ENCODE measurements around the gene MYOM3. TPM values are rescaled to one million over a fixed set of nuclear protein-coding genes. Genes with fewer than 3 reads are reported as not detected.
A peak's percentile ranks its signal among the peaks of the same experiment; 100 is the strongest.

MYOM3 gene
- total RNA-seq (2021) (not detected in 2 replicates), Bru-seq, nascent RNA (percentile 2 among the genes with signal in this experiment), BruChase-seq, experiment 1, labeled RNA remaining after a 2-hour chase (not detected), BruChase-seq, experiment 2, labeled RNA remaining after a 6-hour chase (not detected)
- long read RNA-seq = 0 reads

GRCh38 chr1:24111996-24112779, at the start of gene MYOM3:
TSS of gene MYOM3 (minus strand) at chr1:24112135. CDS start at chr1:24108636, 3,499 bp downstream.
- Histone ChIP-seq H3K9me3 (ENCODE audit: low read depth, low read length, poor library complexity, severe bottlenecking) (no peaks in the 10 kb centered on the region), H3K4me3 (ENCODE audit: low read depth, low read length, poor library complexity, severe bottlenecking) (peak within 1 kb of the TSS; percentile 9), H3K27me3 (replicated peaks; ENCODE audit: insufficient read depth, low read depth, low read length, poor library complexity) (no peaks in the 10 kb centered on the region), H3K27ac (ENCODE audit: low read depth, low read length, poor library complexity, severe bottlenecking) (no peak within 1 kb of the TSS), H3K36me3 (ENCODE audit: insufficient read depth, low read length, poor library complexity, severe bottlenecking) (no peaks in the 10 kb centered on the region), H3K4me1 (ENCODE audit: insufficient read depth, low read length, poor library complexity, severe bottlenecking) (no peaks in the 10 kb centered on the region)
- BruUV-seq (replicated peaks) = no TSS peak
- DNase-seq (ENCODE audit: low spot score) = peak; percentile 58
- intact Hi-C loops (cut with micrococcal nuclease; ENCODE audit: unreplicated experiment) = loop anchor here (2.0 kb wide), 1 partner anchor 41 kb away; no protein-coding TSS in a partner anchor
- CTCF ChIA-PET = interaction anchor here (0.7 kb wide), 1 partner anchor 41 kb away, joined by 3 read pairs; no protein-coding TSS in a partner anchor
- POLR2A ChIA-PET (ENCODE audit: low non-redundant PET) = no interaction called here
- TF ChIP-seq EZH2 (IDR thresholded peaks at IDR 0.05; ENCODE audit: borderline replicate concordance, low read depth, low read length, poor library complexity, severe bottlenecking) (no peak), CTCF (conservative IDR thresholded peaks at IDR 0.05; ENCODE audit: low read depth, low read length) (peak; percentile 61)

- intact Hi-C loops (cut with micrococcal nuclease; ENCODE audit: unreplicated experiment) = no loop called here
These were observed 49.3 kb upstream of the MYOM3 start for GRCh38 chr1:24161270-24161669.

GRCh38 chr1:24159366-24159765, 47.4 kb upstream of the MYOM3 start:
- Histone ChIP-seq H3K9me3 (ENCODE audit: low read depth, low read length, poor library complexity, severe bottlenecking) (no peaks in the 10 kb centered on the region), H3K27ac (ENCODE audit: low read depth, low read length, poor library complexity, severe bottlenecking) (no peak overlapping the region), H3K27me3 (replicated peaks; ENCODE audit: insufficient read depth, low read depth, low read length, poor library complexity) (no peaks in the 10 kb centered on the region), H3K4me1 (ENCODE audit: insufficient read depth, low read length, poor library complexity, severe bottlenecking) (no peaks in the 10 kb centered on the region), H3K4me3 (ENCODE audit: low read depth, low read length, poor library complexity, severe bottlenecking) (no peak overlapping the region), H3K36me3 (ENCODE audit: insufficient read depth, low read length, poor library complexity, severe bottlenecking) (no peaks in the 10 kb centered on the region)
- POLR2A ChIA-PET (ENCODE audit: low non-redundant PET) = no interaction called here
- no peak for DNase-seq (ENCODE audit: low spot score)
- CTCF ChIA-PET = interaction anchor here (0.5 kb wide), 1 partner anchor 89 kb away, joined by 6 read pairs; no protein-coding TSS in a partner anchor
- intact Hi-C loops (cut with micrococcal nuclease; ENCODE audit: unreplicated experiment) = no loop called here
- TF ChIP-seq EZH2 (IDR thresholded peaks at IDR 0.05; ENCODE audit: borderline replicate concordance, low read depth, low read length, poor library complexity, severe bottlenecking) = no peak
- TF ChIP-seq CTCF (conservative IDR thresholded peaks at IDR 0.05; ENCODE audit: low read depth, low read length) = no peak
- BruUV-seq (replicated peaks) = no TSS peak

More at GRCh38 chr1:24161270-24161669, 49.3 kb upstream of the MYOM3 start:
- ChIA-PET CTCF (interaction anchor here (1.3 kb wide), 1 partner anchor 11 kb away, joined by 3 read pairs; no protein-coding TSS in a partner anchor), POLR2A (ENCODE audit: low non-redundant PET) (no interaction called here)
- no peak for DNase-seq (ENCODE audit: low spot score)
- Histone ChIP-seq H3K4me1 (ENCODE audit: insufficient read depth, low read length, poor library complexity, severe bottlenecking) (no peaks in the 10 kb centered on the region), H3K36me3 (ENCODE audit: insufficient read depth, low read length, poor library complexity, severe bottlenecking) (no peaks in the 10 kb centered on the region), H3K27ac (ENCODE audit: low read depth, low read length, poor library complexity, severe bottlenecking) (no peak overlapping the region), H3K4me3 (ENCODE audit: low read depth, low read length, poor library complexity, severe bottlenecking) (no peak overlapping the region), H3K27me3 (replicated peaks; ENCODE audit: insufficient read depth, low read depth, low read length, poor library complexity) (no peaks in the 10 kb centered on the region), H3K9me3 (ENCODE audit: low read depth, low read length, poor library complexity, severe bottlenecking) (no peaks in the 10 kb centered on the region)
- TF ChIP-seq EZH2 (IDR thresholded peaks at IDR 0.05; ENCODE audit: borderline replicate concordance, low read depth, low read length, poor library complexity, severe bottlenecking) (no peak), CTCF (conservative IDR thresholded peaks at IDR 0.05; ENCODE audit: low read depth, low read length) (no peak)
- no TSS peak for BruUV-seq (replicated peaks)

All from A673 (cell line).